CD8-positive, alpha-beta memory T cell (primary cell): ENCODE results near the gene TRPV5. TPM values are rescaled to one million over a fixed set of nuclear protein-coding genes. Genes with fewer than 3 reads are reported as not detected.

Source experiments
- CTCF ChIA-PET: fragments of 350-600 bp; sonication (Branson Sonifier 250); formaldehyde crosslinking; loops from one replicate; lab custom pipeline; 2021; ENCODE audit warnings: antibody characterized with exemption; lab: Charles Lee
- POLR2A ChIA-PET: fragments of 350-600 bp; sonication (Branson Sonifier 250); formaldehyde crosslinking; loops from one replicate; lab custom pipeline; 2021; ENCODE audit warnings: antibody characterized with exemption; lab: Charles Lee
- DNase-seq, 5 donors: peaks; one replicate each; pipeline versions ENCODE4 v3.0.0 to v3.0.0-alpha.2; 2020 to 2022; ENCODE audit warnings: mixed read lengths in 1 of 5
- H3K27ac ChIP-seq: one replicate; pipeline ENCODE4 v1.7.0; 2013; ENCODE audit warnings: low read depth, mild to moderate bottlenecking, low read length, moderate library complexity
- H3K27me3 ChIP-seq: 2 replicates; pipeline ENCODE4 v1.7.0; 2013; ENCODE audit warnings: low read length, mild to moderate bottlenecking; ENCODE audit not compliant: insufficient read depth, poor library complexity, severe bottlenecking
- H3K36me3 ChIP-seq: 2 replicates; pipeline ENCODE4 v1.7.0; 2013; ENCODE audit warnings: mild to moderate bottlenecking, low read length, moderate library complexity; ENCODE audit not compliant: insufficient read depth
- H3K4me1 ChIP-seq: 2 replicates; pipeline ENCODE4 v1.7.0; 2013; ENCODE audit warnings: mild to moderate bottlenecking, low read length, moderate library complexity; ENCODE audit not compliant: insufficient read depth
- H3K4me3 ChIP-seq: 2 replicates; pipeline ENCODE4 v1.7.0; 2013; ENCODE audit warnings: mild to moderate bottlenecking, low read length
- H3K9me3 ChIP-seq: 2 replicates; pipeline ENCODE4 v1.7.0; 2013; ENCODE audit warnings: mild to moderate bottlenecking, low read length
- H3K27ac Mint-ChIP-seq, 8 donors: one replicate each; pipeline ENCODE4 v1.8.0; 2020 to 2021; ENCODE audit warnings: mixed read lengths in 8 of 8, mild to moderate bottlenecking in 6 of 8, inconsistent platforms in 3 of 8, moderate library complexity in 3 of 8
- H3K27me3 Mint-ChIP-seq, 2 donors: one replicate each; pipeline ENCODE4 v1.8.0; 2020 to 2021; ENCODE audit warnings: mixed read lengths in 2 of 2, mild to moderate bottlenecking in 1 of 2, moderate library complexity in 1 of 2
- H3K36me3 Mint-ChIP-seq, 3 donors: one replicate each; pipeline ENCODE4 v1.8.0; 2020 to 2021; ENCODE audit warnings: mixed read lengths in 3 of 3, inconsistent platforms in 1 of 3, mild to moderate bottlenecking in 1 of 3
- H3K4me1 Mint-ChIP-seq, 3 donors: one replicate each; pipeline ENCODE4 v1.8.0; 2020 to 2021; ENCODE audit warnings: mixed read lengths in 3 of 3, inconsistent platforms in 1 of 3, mild to moderate bottlenecking in 1 of 3
- H3K4me3 Mint-ChIP-seq, 7 donors: one replicate each; pipeline ENCODE4 v1.8.0; 2020 to 2021; ENCODE audit warnings: mixed read lengths in 7 of 7, mild to moderate bottlenecking in 6 of 7, moderate library complexity in 4 of 7, inconsistent platforms in 2 of 7
- H3K9me3 Mint-ChIP-seq, 5 donors: one replicate each; pipeline ENCODE4 v1.8.0; 2020 to 2022; ENCODE audit warnings: mixed read lengths in 5 of 5, mild to moderate bottlenecking in 3 of 5, moderate library complexity in 2 of 5, inconsistent platforms in 1 of 5
- polyA plus RNA-seq: library from polyadenylated mRNA; unstranded; fragments of 300-500 nt; fragmentation: Illumina TruSeq; gene quantifications from one replicate; pipeline ENCODE4 v1.2.3, GENCODE V29; 2021
- total RNA-seq, 2 experiments: library from RNA; stranded (reverse); gene quantifications; one replicate each; pipeline ENCODE4 v1.2.3, GENCODE V29; 2021

TRPV5 gene
- total and polyA plus RNA-seq, 3 experiments from 2014 or later: not detected

GRCh38 chr7:142885311-142886230, 48.0 kb downstream of the TRPV5 start, which contains the start of gene TRPV6:
TRPV6 (minus strand) TSS chr7:142885745.
- no peaks in the 10 kb centered on the region for H3K9me3 ChIP-seq
- H3K4me1 ChIP-seq: no peaks in the 10 kb centered on the region
- H3K27me3 Mint-ChIP-seq: peaks cover 9 to 34% of the 10 kb centered on the region in 2 donors
- no peak within 1 kb of the TSS for H3K4me3 Mint-ChIP-seq
- ChIA-PET CTCF (no interaction called here), POLR2A (no interaction called here)
- H3K4me3 ChIP-seq: no peak within 1 kb of the TSS
- no peak for DNase-seq
- no peak within 1 kb of the TSS for H3K27ac ChIP-seq
- H3K9me3 Mint-ChIP-seq: no peaks in the 10 kb centered on the region
- H3K4me1 Mint-ChIP-seq: peaks cover 0 to 4% (median 0%) of the 10 kb centered on the region in 3 donors
- no peak within 1 kb of the TSS for H3K27ac Mint-ChIP-seq
- no peaks in the 10 kb centered on the region for H3K36me3 Mint-ChIP-seq
- H3K27me3 ChIP-seq: no peaks in the 10 kb centered on the region
- H3K36me3 ChIP-seq: no peaks in the 10 kb centered on the region

GRCh38 chr7:142884286-142884640, 49.3 kb downstream of the TRPV5 start:
- Mint-ChIP-seq H3K4me3 (no peak overlapping the region), H3K27ac (no peak overlapping the region), H3K27me3 (peaks cover 9 to 43% of the 10 kb centered on the region in 2 donors), H3K4me1 (peaks cover 0 to 4% (median 0%) of the 10 kb centered on the region in 3 donors), H3K36me3 (no peaks in the 10 kb centered on the region), H3K9me3 (no peaks in the 10 kb centered on the region)
- Histone ChIP-seq H3K27me3 (no peaks in the 10 kb centered on the region), H3K27ac (no peak overlapping the region), H3K9me3 (no peaks in the 10 kb centered on the region), H3K4me3 (no peak overlapping the region), H3K36me3 (no peaks in the 10 kb centered on the region), H3K4me1 (no peaks in the 10 kb centered on the region)
- POLR2A ChIA-PET: no interaction called here
- CTCF ChIA-PET: no interaction called here
- DNase-seq: no peak

- no peaks in the 10 kb centered on the region for H3K36me3 ChIP-seq
- no peaks in the 10 kb centered on the region for H3K9me3 Mint-ChIP-seq
Measured at GRCh38 chr7:142883571-142884285, 49.8 kb downstream of the TRPV5 start.

GRCh38 chr7:142883145-142883544, 50.4 kb downstream of the TRPV5 start:
- Mint-ChIP-seq H3K9me3 (no peaks in the 10 kb centered on the region), H3K4me3 (no peak overlapping the region), H3K36me3 (no peaks in the 10 kb centered on the region), H3K4me1 (peaks cover 0 to 4% (median 0%) of the 10 kb centered on the region in 3 donors), H3K27ac (peak overlapping the region in 1 of 8 donors; percentile 3), H3K27me3 (peaks cover 10 to 45% of the 10 kb centered on the region in 2 donors)
- no peak overlapping the region for H3K4me3 ChIP-seq
- DNase-seq: no peak
- no peaks in the 10 kb centered on the region for H3K27me3 ChIP-seq
- no peaks in the 10 kb centered on the region for H3K36me3 ChIP-seq
- H3K4me1 ChIP-seq: no peaks in the 10 kb centered on the region
- CTCF ChIA-PET: interaction anchor here (1.4 to 4.0 kb wide), 2 partner anchors 10 to 332 kb away, joined by 5 to 14 read pairs; no protein-coding TSS in a partner anchor
- no peak overlapping the region for H3K27ac ChIP-seq
- POLR2A ChIA-PET: no interaction called here
- no peaks in the 10 kb centered on the region for H3K9me3 ChIP-seq

More at GRCh38 chr7:142883571-142884285, 49.8 kb downstream of the TRPV5 start:
- Histone ChIP-seq H3K27me3 (no peaks in the 10 kb centered on the region), H3K4me1 (no peaks in the 10 kb centered on the region), H3K27ac (no peak overlapping the region), H3K9me3 (no peaks in the 10 kb centered on the region), H3K4me3 (no peak overlapping the region)
- POLR2A ChIA-PET: no interaction called here
- H3K4me3 Mint-ChIP-seq: no peak overlapping the region
- peaks cover 0 to 4% (median 0%) of the 10 kb centered on the region in 3 donors for H3K4me1 Mint-ChIP-seq
- H3K27me3 Mint-ChIP-seq: peaks cover 9 to 45% of the 10 kb centered on the region in 2 donors
- CTCF ChIA-PET: interaction anchor here (1.4 kb wide), 1 partner anchor 11 kb away, joined by 5 read pairs; no protein-coding TSS in a partner anchor
- DNase-seq: no peak
- no peak overlapping the region for H3K27ac Mint-ChIP-seq
- no peaks in the 10 kb centered on the region for H3K36me3 Mint-ChIP-seq

GRCh38 chr7:142882338-142882678, 51.2 kb downstream of the TRPV5 start:
- Histone ChIP-seq H3K36me3 (no peaks in the 10 kb centered on the region), H3K4me3 (no peak overlapping the region), H3K27me3 (no peaks in the 10 kb centered on the region), H3K4me1 (no peaks in the 10 kb centered on the region), H3K9me3 (no peaks in the 10 kb centered on the region), H3K27ac (no peak overlapping the region)
- no peaks in the 10 kb centered on the region for H3K9me3 Mint-ChIP-seq
- POLR2A ChIA-PET: no interaction called here
- no peak overlapping the region for H3K4me3 Mint-ChIP-seq
- no peaks in the 10 kb centered on the region for H3K36me3 Mint-ChIP-seq
- H3K4me1 Mint-ChIP-seq: peaks cover 0 to 4% (median 0%) of the 10 kb centered on the region in 3 donors
- no peak overlapping the region for H3K27ac Mint-ChIP-seq
- CTCF ChIA-PET: interaction anchor here (4.0 kb wide), 1 partner anchor 333 kb away, joined by 14 read pairs; no protein-coding TSS in a partner anchor
- DNase-seq: no peak
- peaks cover 10 to 43% of the 10 kb centered on the region in 2 donors for H3K27me3 Mint-ChIP-seq

- no peaks in the 10 kb centered on the region for H3K9me3 Mint-ChIP-seq
- POLR2A ChIA-PET: no interaction called here
- Histone ChIP-seq H3K4me3 (no peak overlapping the region), H3K27ac (no peak overlapping the region), H3K36me3 (no peaks in the 10 kb centered on the region), H3K9me3 (no peaks in the 10 kb centered on the region), H3K4me1 (no peaks in the 10 kb centered on the region), H3K27me3 (no peaks in the 10 kb centered on the region)
- peak overlapping the region in 1 of 8 donors; percentile 39 for H3K27ac Mint-ChIP-seq
- no peaks in the 10 kb centered on the region for H3K36me3 Mint-ChIP-seq
- CTCF ChIA-PET: interaction anchor here (1.0 to 4.0 kb wide), 7 partner anchors 9 to 333 kb away, joined by 3 to 14 read pairs (median 4); no protein-coding TSS in a partner anchor
- peaks cover 0 to 4% (median 0%) of the 10 kb centered on the region in 3 donors for H3K4me1 Mint-ChIP-seq
- DNase-seq: no peak
- no peak overlapping the region for H3K4me3 Mint-ChIP-seq
- peaks cover 10 to 40% of the 10 kb centered on the region in 2 donors for H3K27me3 Mint-ChIP-seq
Measured at GRCh38 chr7:142881586-142882337, 51.8 kb downstream of the TRPV5 start.

GRCh38 chr7:142880876-142881505, 52.6 kb downstream of the TRPV5 start:
- Mint-ChIP-seq H3K36me3 (no peaks in the 10 kb centered on the region), H3K27ac (no peak overlapping the region), H3K4me1 (peaks cover 0 to 4% (median 0%) of the 10 kb centered on the region in 3 donors), H3K9me3 (no peaks in the 10 kb centered on the region), H3K4me3 (no peak overlapping the region), H3K27me3 (peaks cover 9 to 42% of the 10 kb centered on the region in 2 donors)
- no peak overlapping the region for H3K4me3 ChIP-seq
- ChIA-PET CTCF (interaction anchor here (1.0 to 4.0 kb wide), 9 partner anchors 9 to 576 kb away, joined by 3 to 14 read pairs (median 3); no protein-coding TSS in a partner anchor), POLR2A (no interaction called here)
- H3K27me3 ChIP-seq: no peaks in the 10 kb centered on the region
- H3K4me1 ChIP-seq: no peaks in the 10 kb centered on the region
- DNase-seq: peak; percentile 13 to 62 (median 29)
- no peak overlapping the region for H3K27ac ChIP-seq
- no peaks in the 10 kb centered on the region for H3K36me3 ChIP-seq
- no peaks in the 10 kb centered on the region for H3K9me3 ChIP-seq
